DMS 273 treated with DMSO at 0.1 percent for 48 hours (cell line): ENCODE results near the gene DCAF12L1.

Experiments used
- DNase-seq: peaks from one replicate; lab custom pipeline; 2025; lab: John Stamatoyannopoulos, UW

DCAF12L1 gene

GRCh38 chrX:126552313-126553022 is at the start of gene DCAF12L1:
Gene DCAF12L1, minus strand, starts transcription at chrX:126552814. Its CDS starts 206 bp downstream, at chrX:126552608.
- no peak for DNase-seq

GRCh38 chrX:126580877-126581276 is 28.3 kb upstream of the DCAF12L1 start:
- no peak for DNase-seq

- no peak for DNase-seq
These were observed 23.3 kb upstream of the DCAF12L1 start for GRCh38 chrX:126575911-126576310.

GRCh38 chrX:126557151-126557550 is 4.5 kb upstream of the DCAF12L1 start:
- DNase-seq: no peak

GRCh38 chrX:126551725-126552312 is 795 bp downstream of the DCAF12L1 start:
- no peak for DNase-seq

GRCh38 chrX:126551306-126551705 is 1.3 kb downstream of the DCAF12L1 start:
- DNase-seq: no peak

GRCh38 chrX:126550816-126551215 is 1.8 kb downstream of the DCAF12L1 start:
- DNase-seq: no peak

GRCh38 chrX:126509923-126510322 is 42.7 kb downstream of the DCAF12L1 start:
- no peak for DNase-seq
